ENCODE data around the gene C7orf57.

DNA sequence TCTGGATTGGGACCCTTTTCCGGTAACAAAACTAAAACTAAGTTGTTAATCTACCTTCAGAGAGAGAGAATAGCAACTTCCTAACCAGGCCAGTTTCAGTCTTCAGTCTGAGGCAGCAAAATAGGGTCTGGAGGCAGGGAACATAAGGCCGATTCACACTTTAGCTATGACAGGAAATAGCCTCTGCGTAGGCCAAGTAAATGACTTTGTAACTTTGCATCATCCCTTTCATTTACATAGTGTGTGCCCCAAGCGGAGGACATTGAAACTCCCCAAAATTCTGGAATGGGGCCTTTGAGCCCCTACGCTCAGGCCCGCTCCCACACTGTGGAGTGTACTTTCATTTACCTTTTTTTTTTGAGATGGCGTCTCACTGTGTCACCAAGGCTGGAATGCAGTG is 52.0 kb downstream of the C7orf57 start:
- TF ChIP-seq, protein P1, sequence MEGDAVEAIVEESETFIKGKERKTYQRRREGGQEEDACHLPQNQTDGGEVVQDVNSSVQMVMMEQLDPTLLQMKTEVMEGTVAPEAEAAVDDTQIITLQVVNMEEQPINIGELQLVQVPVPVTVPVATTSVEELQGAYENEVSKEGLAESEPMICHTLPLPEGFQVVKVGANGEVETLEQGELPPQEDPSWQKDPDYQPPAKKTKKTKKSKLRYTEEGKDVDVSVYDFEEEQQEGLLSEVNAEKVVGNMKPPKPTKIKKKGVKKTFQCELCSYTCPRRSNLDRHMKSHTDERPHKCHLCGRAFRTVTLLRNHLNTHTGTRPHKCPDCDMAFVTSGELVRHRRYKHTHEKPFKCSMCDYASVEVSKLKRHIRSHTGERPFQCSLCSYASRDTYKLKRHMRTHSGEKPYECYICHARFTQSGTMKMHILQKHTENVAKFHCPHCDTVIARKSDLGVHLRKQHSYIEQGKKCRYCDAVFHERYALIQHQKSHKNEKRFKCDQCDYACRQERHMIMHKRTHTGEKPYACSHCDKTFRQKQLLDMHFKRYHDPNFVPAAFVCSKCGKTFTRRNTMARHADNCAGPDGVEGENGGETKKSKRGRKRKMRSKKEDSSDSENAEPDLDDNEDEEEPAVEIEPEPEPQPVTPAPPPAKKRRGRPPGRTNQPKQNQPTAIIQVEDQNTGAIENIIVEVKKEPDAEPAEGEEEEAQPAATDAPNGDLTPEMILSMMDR (IDR thresholded peaks at IDR 0.05) = no peak
- no peak for TF ChIP-seq EZH2phosphoT487 (IDR thresholded peaks at IDR 0.05)
- no peak for TF ChIP-seq EZH2 (IDR thresholded peaks at IDR 0.05)
